Neuronal stem cell (in vitro differentiated cells): ENCODE data around the gene SLC16A10. TPM values are rescaled to one million over a fixed set of nuclear protein-coding genes. Genes with fewer than 3 reads are reported as not detected.

Experiments
- DNase-seq: peaks from one replicate; pipeline ENCODE4 v3.0.0-alpha.2; 2013; ENCODE audit warnings: low spot score
- H2AFZ ChIP-seq: one replicate; pipeline ENCODE4 v1.6.1; 2013; ENCODE audit warnings: mild to moderate bottlenecking, low read length, inconsistent platforms
- H2AK5ac ChIP-seq: 2 replicates; pipeline ENCODE4 v1.6.1; 2013; ENCODE audit warnings: low read depth, mild to moderate bottlenecking, inconsistent platforms, low read length, moderate library complexity, mixed read lengths
- H2BK120ac ChIP-seq: 2 replicates; pipeline ENCODE4 v1.6.1; 2013; ENCODE audit warnings: low read depth, mild to moderate bottlenecking, inconsistent platforms, low read length, moderate library complexity, mixed read lengths
- H2BK12ac ChIP-seq: one replicate; pipeline ENCODE4 v1.6.1; 2013; ENCODE audit warnings: low read length, inconsistent platforms
- H2BK15ac ChIP-seq: 2 replicates; pipeline ENCODE4 v1.6.1; 2013; ENCODE audit warnings: mild to moderate bottlenecking, low read length, inconsistent platforms, mixed read lengths
- H2BK5ac ChIP-seq: one replicate; pipeline ENCODE4 v1.6.1; 2013; ENCODE audit warnings: inconsistent platforms, mild to moderate bottlenecking, low read length, moderate library complexity
- H3K14ac ChIP-seq: one replicate; pipeline ENCODE4 v1.6.1; 2013; ENCODE audit warnings: low read length, inconsistent platforms
- H3K18ac ChIP-seq: 2 replicates; pipeline ENCODE4 v1.6.1; 2013; ENCODE audit warnings: low read length, inconsistent platforms
- H3K23ac ChIP-seq: 2 replicates; pipeline ENCODE4 v1.6.1; 2013; ENCODE audit warnings: low read depth, mild to moderate bottlenecking, mixed read lengths, low read length, inconsistent platforms; ENCODE audit not compliant: poor library complexity
- H3K27ac ChIP-seq: replicated peaks from 3 replicates; pipeline ENCODE4 v1.5.1; 2013; ENCODE audit warnings: low read length, inconsistent platforms
- H3K27me3 ChIP-seq, 3 experiments: 2 replicates each; pipeline ENCODE4 v1.6.1; 2013; ENCODE audit warnings: low read length in 3 of 3, mild to moderate bottlenecking in 2 of 3, inconsistent platforms in 1 of 3, low read depth in 1 of 3, mixed read lengths in 1 of 3, moderate library complexity in 1 of 3; ENCODE audit not compliant: control insufficient read depth in 3 of 3, insufficient read depth in 3 of 3
- H3K36me3 ChIP-seq, 2 donors: replicated peaks in 1 of 2; 2 replicates each; pipeline ENCODE4 v1.6.1; 2013; ENCODE audit warnings: low read length in 2 of 2; ENCODE audit not compliant: control insufficient read depth in 2 of 2, insufficient read depth in 2 of 2
- H3K4ac ChIP-seq: 2 replicates; pipeline ENCODE4 v1.6.1; 2013; ENCODE audit warnings: inconsistent platforms, mild to moderate bottlenecking, low read length, moderate library complexity
- H3K4me1 ChIP-seq, 2 donors: 1 replicate in 1 of 2; 2 replicates in 1 of 2; pipeline ENCODE4 v1.6.1; 2013; ENCODE audit warnings: low read length in 2 of 2, low read depth in 1 of 2; ENCODE audit not compliant: control insufficient read depth in 2 of 2, insufficient read depth in 1 of 2
- H3K4me2 ChIP-seq: one replicate; pipeline ENCODE4 v1.6.1; 2013; ENCODE audit warnings: mild to moderate bottlenecking, low read length, inconsistent platforms; ENCODE audit not compliant: insufficient read depth, poor library complexity, severe bottlenecking
- H3K4me3 ChIP-seq, 2 donors: 2 replicates each; pipeline ENCODE4 v1.5.1; 2013; ENCODE audit warnings: low read length in 2 of 2, mild to moderate bottlenecking in 2 of 2, inconsistent platforms in 1 of 2, moderate library complexity in 1 of 2
- H3K79me1 ChIP-seq: one replicate; pipeline ENCODE4 v1.6.1; 2013; ENCODE audit warnings: low read depth, mild to moderate bottlenecking, inconsistent platforms, low read length, moderate library complexity
- H3K9ac ChIP-seq: one replicate; pipeline ENCODE4 v1.6.1; 2013; ENCODE audit warnings: mild to moderate bottlenecking, low read depth, low read length, inconsistent platforms; ENCODE audit not compliant: poor library complexity
- H3K9me3 ChIP-seq, 2 donors: replicated peaks in 1 of 2; 2 replicates each; pipeline versions ENCODE3 to v1.6.1; 2013; ENCODE audit warnings: low read length in 2 of 2, mild to moderate bottlenecking in 2 of 2, inconsistent platforms in 1 of 2, low read depth in 1 of 2, mixed read lengths in 1 of 2, moderate library complexity in 1 of 2; ENCODE audit not compliant: control insufficient read depth in 2 of 2, insufficient read depth in 1 of 2
- H4K8ac ChIP-seq: one replicate; pipeline ENCODE4 v1.6.1; 2013; ENCODE audit warnings: low read depth, mild to moderate bottlenecking, inconsistent platforms, low read length, moderate library complexity
- H4K91ac ChIP-seq: one replicate; pipeline ENCODE4 v1.6.1; 2013; ENCODE audit warnings: low read length, low read depth, mild to moderate bottlenecking, inconsistent platforms; ENCODE audit not compliant: poor library complexity
- WGBS, 2 donors: extraction: QIAGEN DNeasy Blood & Tissue Kit; methylation state at CpG; one replicate each; pipeline ENCODE4 v1.1.7; 2013; ENCODE audit warnings: missing lambda C conversion rate in 2 of 2, mixed read lengths in 1 of 2; ENCODE audit not compliant: insufficient read length in 2 of 2, insufficient replicate concordance in 1 of 2; ENCODE audit errors: extremely low coverage in 2 of 2; 5-methylcytosine and 5-hydroxymethylcytosine counted together
- small RNA-seq: library from polyadenylated mRNA; stranded (forward); fragments of <200 nt; extraction: miRNeasy Mini kit (QIAGEN cat#:217004); gene quantifications from one replicate; pipeline ENCODE3, GENCODE V24; 2013; ENCODE audit not compliant: insufficient read depth

The SLC16A10 gene

GRCh38 chr6:111278731-111279130 lies 191.4 kb downstream of the SLC16A10 start:
- Histone ChIP-seq H2BK5ac (no peak overlapping the region), H4K8ac (no peak overlapping the region), H3K4ac (no peak overlapping the region), H2AFZ (no peak overlapping the region), H3K36me3 (peaks cover 12 to 85% of the 10 kb centered on the region in 2 donors), H3K4me3 (no peak overlapping the region), H3K23ac (no peak overlapping the region), H3K27ac (no peak overlapping the region), H3K27me3 (no peaks in the 10 kb centered on the region), H3K14ac (no peak overlapping the region), H4K91ac (no peak overlapping the region), H2BK15ac (no peak overlapping the region), H3K79me1 (peaks cover 1% of the 10 kb centered on the region), H2AK5ac (no peak overlapping the region), H3K9me3 (peaks cover 3 to 56% of the 10 kb centered on the region in 2 donors), H3K9ac (no peak overlapping the region), H2BK12ac (no peak overlapping the region), H2BK120ac (no peak overlapping the region), H3K4me1 (no peaks in the 10 kb centered on the region), H3K4me2 (no peak overlapping the region), H3K18ac (no peak overlapping the region)
- WGBS, 2 donors: no CpG with 5 or more reads among the region's 2 CpGs
- DNase-seq: no peak

GRCh38 chr6:111280445-111280955 lies 193.2 kb downstream of the SLC16A10 start:
- no peak overlapping the region for H3K4me3 ChIP-seq
- H3K4me2 ChIP-seq: no peak overlapping the region
- H3K27ac ChIP-seq: no peak overlapping the region
- H3K9me3 ChIP-seq: peaks cover 0 to 44% of the 10 kb centered on the region in 2 donors
- no peak overlapping the region for H2BK120ac ChIP-seq
- no peak overlapping the region for H2AK5ac ChIP-seq
- H3K27me3 ChIP-seq: no peaks in the 10 kb centered on the region
- H3K36me3 ChIP-seq: peaks cover 10 to 69% of the 10 kb centered on the region in 2 donors
- no peak overlapping the region for H4K8ac ChIP-seq
- WGBS, 2 donors: no CpG with 5 or more reads among the region's 4 CpGs
- H3K4me1 ChIP-seq: no peaks in the 10 kb centered on the region
- H2AFZ ChIP-seq: no peak overlapping the region
- no peak for DNase-seq
- no peak overlapping the region for H2BK15ac ChIP-seq
- peaks cover 1% of the 10 kb centered on the region for H3K79me1 ChIP-seq
- H2BK12ac ChIP-seq: no peak overlapping the region
- no peak overlapping the region for H3K9ac ChIP-seq
- H3K23ac ChIP-seq: no peak overlapping the region
- H3K4ac ChIP-seq: no peak overlapping the region
- no peak overlapping the region for H2BK5ac ChIP-seq
- no peak overlapping the region for H4K91ac ChIP-seq
- no peak overlapping the region for H3K18ac ChIP-seq
- H3K14ac ChIP-seq: no peak overlapping the region

Small RNA genes within 50 kb of the gene (small RNA-seq; reads per million reads assigned to genes)
- gene RNU6-960P: not detected
